Measurements from ENCODE around the gene PACRG. TPM values are rescaled to one million over a fixed set of nuclear protein-coding genes. Genes with fewer than 3 reads are reported as not detected.

The PACRG gene
- total and polyA plus RNA-seq, 2 of the 4 experiments (the other 2 are of a cell fraction), result not detected

- in situ Hi-C loops (cut with MboI; ENCODE audit: low sequenced_read_pairs), result no loop called here
- Histone ChIP-seq H2AK5ac (ENCODE audit: low read depth, low read length) (no peak overlapping the region), H3K23ac (ENCODE audit: low read depth, low read length) (no peak overlapping the region), H3K27me3 (ENCODE audit: control insufficient read depth, insufficient read depth, low read length) (no peaks in the 10 kb centered on the region), H3K4ac (ENCODE audit: low read depth, low read length) (no peak overlapping the region), H3K4me2 (ENCODE audit: low read depth, low read length) (no peak overlapping the region), H3K9ac (ENCODE audit: low read depth, low read length) (no peak overlapping the region), H2AK9ac (replicated peaks; ENCODE audit: low read depth, low read length, poor library complexity) (no peak overlapping the region), H3K18ac (ENCODE audit: low read depth, low read length) (no peak overlapping the region), H4K20me1 (ENCODE audit: insufficient read depth, low read length) (no peaks in the 10 kb centered on the region), H2BK15ac (ENCODE audit: low read depth, low read length) (no peak overlapping the region), H3K36me3 (ENCODE audit: control insufficient read depth, insufficient read depth, low read length) (no peaks in the 10 kb centered on the region), H4K91ac (ENCODE audit: insufficient read depth, low read depth, low read length) (no peak overlapping the region), H4K8ac (ENCODE audit: low read depth in 2 of 2, low read length in 2 of 2) (no peak overlapping the region), H3K56ac (ENCODE audit: extremely low read depth, insufficient read depth, low read length) (no peak overlapping the region), H3K14ac (replicated peaks; ENCODE audit: low read depth, low read length) (no peak overlapping the region), H3K79me1 (ENCODE audit: low read depth in 1 of 2, low read length in 2 of 2) (no peaks in the 10 kb centered on the region), H3K27ac (ENCODE audit: insufficient read depth, low read length) (no peak overlapping the region), H3K4me3 (ENCODE audit: insufficient read depth, low read depth, low read length) (no peak overlapping the region), H4K5ac (ENCODE audit: low read depth, low read length) (no peak overlapping the region), H2BK20ac (ENCODE audit: low read depth, low read length) (no peak overlapping the region), H2BK5ac (ENCODE audit: low read depth, low read length, poor library complexity, severe bottlenecking) (no peak overlapping the region), H3K9me3 (ENCODE audit: control insufficient read depth, insufficient read depth, low read length) (no peaks in the 10 kb centered on the region), H2BK120ac (ENCODE audit: low read depth, low read length) (no peak overlapping the region), H3K9me1 (ENCODE audit: insufficient read depth, low read length) (no peaks in the 10 kb centered on the region), H2AFZ (replicated peaks; ENCODE audit: low read length, poor library complexity) (no peak overlapping the region), H3K4me1 (ENCODE audit: control insufficient read depth, insufficient read depth, low read length) (no peaks in the 10 kb centered on the region)
- CTCF ChIA-PET, result no interaction called here
- ATAC-seq (ENCODE audit: low read depth) (no peak), DNase-seq (no peak)
- no peak for TF ChIP-seq RFX5 (IDR thresholded peaks at IDR 0.05; ENCODE audit: low read depth, low read length)
- no peak for TF ChIP-seq RCOR1 (IDR thresholded peaks at IDR 0.05; ENCODE audit: insufficient replicate concordance, low read length)
- TF ChIP-seq CTCF (conservative IDR thresholded peaks at IDR 0.05; ENCODE audit: low read depth, low read length), result no peak
- no peak for TF ChIP-seq USF2 (IDR thresholded peaks at IDR 0.05; ENCODE audit: low read depth, low read length)
- no peak for TF ChIP-seq SMC3 (IDR thresholded peaks at IDR 0.05; ENCODE audit: low read depth, low read length)
- no peak for TF ChIP-seq NFE2L2 (IDR thresholded peaks at IDR 0.05; ENCODE audit: low read depth, low read length)
- TF ChIP-seq ELK1 (IDR thresholded peaks at IDR 0.05; ENCODE audit: borderline replicate concordance, low read depth, low read length), result no peak
- TF ChIP-seq MAZ (IDR thresholded peaks at IDR 0.05; ENCODE audit: borderline replicate concordance, low read depth, low read length), result no peak
- no peak for TF ChIP-seq BHLHE40 (IDR thresholded peaks at IDR 0.05; ENCODE audit: low read depth, low read length)
- no peak for TF ChIP-seq CEBPB (IDR thresholded peaks at IDR 0.05; ENCODE audit: low read depth, low read length)
- TF ChIP-seq MAFK (IDR thresholded peaks at IDR 0.05; ENCODE audit: low read depth, low read length), result no peak
- no peak for TF ChIP-seq FOS (IDR thresholded peaks at IDR 0.05; ENCODE audit: low read depth, low read length)
- POLR2A ChIA-PET (ENCODE audit: unreplicated experiment), result no interaction called here
- WGBS, 2 experiments (ENCODE audit: extremely low coverage in 2 of 2, insufficient read length in 1 of 2), result 60% methylated on average over 1 of the region's 5 CpGs; no CpG with 5 or more reads in 1 of the 2 experiments
- dilution Hi-C loops (cut with HindIII; ENCODE audit: low sequenced_read_pairs, unreplicated experiment), result no loop called here
- intact Hi-C loops (cut with micrococcal nuclease), result no loop called here
- BruUV-seq (replicated peaks), result no TSS peak
Measured at GRCh38 chr6:163010145-163010544, 282.4 kb downstream of the PACRG start.
